H1 (cell line): ENCODE data around the gene VNN1. TPM values are rescaled to one million over a fixed set of nuclear protein-coding genes. Genes with fewer than 3 reads are reported as not detected.

Source experiments
- ATF3 ChIP-seq: IDR thresholded peaks from 2 replicates; pipeline ENCODE4 v1.6.1; 2011; ENCODE audit warnings: low read depth, mild to moderate bottlenecking, low read length; ENCODE audit not compliant: insufficient read depth
- BCL11A ChIP-seq, 2 experiments: IDR thresholded peaks; one replicate each; pipeline ENCODE4 v1.6.1; 2011; ENCODE audit warnings: low read depth in 2 of 2, low read length in 2 of 2, mild to moderate bottlenecking in 2 of 2
- BRCA1 ChIP-seq: IDR thresholded peaks from 2 replicates; pipeline ENCODE4 v1.6.1; 2012; ENCODE audit warnings: low read depth, low read length, improper control_type of control experiment
- CBX8 ChIP-seq: fragments of 300-800, 300-1000 bp; sonication (generic); IDR thresholded peaks from 2 replicates; pipeline ENCODE4 v1.7.1; 2016; ENCODE audit warnings: low read depth, low read length, borderline replicate concordance
- CHD1 ChIP-seq: IDR thresholded peaks from 2 replicates; pipeline ENCODE4 v1.6.1; 2012; ENCODE audit warnings: low read depth, low read length, improper control_type of control experiment
- EZH2 ChIP-seq: fragments of 200-600 bp; sonication (generic); IDR thresholded peaks from 2 replicates; pipeline ENCODE4 v1.7.1; 2012; ENCODE audit warnings: low read depth, mild to moderate bottlenecking, moderate library complexity, low read length, inconsistent platforms; ENCODE audit not compliant: severe bottlenecking
- GTF2F1 ChIP-seq: IDR thresholded peaks from 2 replicates; pipeline ENCODE4 v1.6.1; 2012; ENCODE audit warnings: low read depth, low read length, improper control_type of control experiment, borderline replicate concordance
- MAX ChIP-seq: IDR thresholded peaks from 2 replicates; pipeline ENCODE4 v1.6.1; 2012; ENCODE audit warnings: inconsistent platforms
- SP2 ChIP-seq: IDR thresholded peaks from 2 replicates; pipeline ENCODE4 v1.6.1; 2012; ENCODE audit warnings: mild to moderate bottlenecking, low read length, inconsistent platforms
- TAF1 ChIP-seq: IDR thresholded peaks from 2 replicates; pipeline ENCODE4 v1.6.1; 2011; ENCODE audit warnings: mild to moderate bottlenecking, low read depth, low read length
- TBP ChIP-seq: IDR thresholded peaks from 2 replicates; pipeline ENCODE4 v1.6.1; 2011; ENCODE audit warnings: low read depth, low read length, improper control_type of control experiment
- TCF12 ChIP-seq: IDR thresholded peaks from 2 replicates; pipeline ENCODE4 v1.6.1; 2011; ENCODE audit warnings: low read depth, mild to moderate bottlenecking, low read length
- YY1 ChIP-seq: IDR thresholded peaks from 2 replicates; pipeline ENCODE4 v1.6.1; 2011; ENCODE audit warnings: low read depth, mild to moderate bottlenecking, low read length
- ZNF274 ChIP-seq: IDR thresholded peaks from 2 replicates; pipeline ENCODE4 v1.7.0; 2012; ENCODE audit warnings: low read length, borderline replicate concordance; ENCODE audit errors: extremely low read depth
- polyA plus RNA-seq, 7 experiments: library from polyadenylated mRNA; depleted of rRNA in 3 of 7; stranded (reverse) in 5 of 7; unstranded in 2 of 7; fragments of >200 nt in 5 of 7; fragments of 200-250 nt in 2 of 7; gene quantifications; 1 replicate in 5 of 7; 2 replicates in 1 of 7; 4 replicates in 1 of 7; pipeline versions ENCODE4 v1.2.1 to v1.2.3, GENCODE V29; 2011 to 2013; ENCODE audit warnings: missing spikeins in 2 of 7, mixed read lengths in 2 of 7
- total RNA-seq: library from RNA; stranded (reverse); fragmentation: NEBNext Ultra II Directional; extraction: Animal tissue kit (Norgen Biotek cat#: 25700); gene quantifications from 2 replicates; pipeline ENCODE4 v1.2.1, GENCODE V29; 2021

VNN1 gene
- total and polyA plus RNA-seq, 2 of the 8 experiments (the other 6 are each of a cell fraction or from before 2014, with no cell fraction given), result not detected

GRCh38 chr6:132715204-132715603 is 1.3 kb upstream of the VNN1 start (continued):
- TF ChIP-seq EZH2 (no peak), CBX8 (no peak), TBP (no peak; the same call in 1 of the 2 replicates), GTF2F1 (no peak), YY1 (no peak), MAX (peak; percentile 46), BCL11A (IDR thresholded peaks at IDR 0.05; ENCODE audit: low read depth in 2 of 2, low read length in 2 of 2) (no peak), TAF1 (no peak), SP2 (no peak), ZNF274 (no peak), TCF12 (no peak), BRCA1 (no peak), ATF3 (0 out of 2 replicates have a peak, but pooled peaks have one; percentile 1), CHD1 (no peak)
